Measurements from ENCODE around the gene B4GALT5.

- TF ChIP-seq CTCF (IDR thresholded peaks at IDR 0.05): no peak
- TF ChIP-seq, protein P1, sequence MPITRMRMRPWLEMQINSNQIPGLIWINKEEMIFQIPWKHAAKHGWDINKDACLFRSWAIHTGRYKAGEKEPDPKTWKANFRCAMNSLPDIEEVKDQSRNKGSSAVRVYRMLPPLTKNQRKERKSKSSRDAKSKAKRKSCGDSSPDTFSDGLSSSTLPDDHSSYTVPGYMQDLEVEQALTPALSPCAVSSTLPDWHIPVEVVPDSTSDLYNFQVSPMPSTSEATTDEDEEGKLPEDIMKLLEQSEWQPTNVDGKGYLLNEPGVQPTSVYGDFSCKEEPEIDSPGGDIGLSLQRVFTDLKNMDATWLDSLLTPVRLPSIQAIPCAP (CRISPR knock-in tag; IDR thresholded peaks at IDR 0.05): no peak
Observed at GRCh38 chr20:49676581-49677291, 36.9 kb downstream of the B4GALT5 start.
